ENCODE measurements around the gene NYAP2.

Gene NYAP2

GRCh38 chr2:225379856-225380255, 19.7 kb upstream of the NYAP2 start:
- TF ChIP-seq, protein P1, sequence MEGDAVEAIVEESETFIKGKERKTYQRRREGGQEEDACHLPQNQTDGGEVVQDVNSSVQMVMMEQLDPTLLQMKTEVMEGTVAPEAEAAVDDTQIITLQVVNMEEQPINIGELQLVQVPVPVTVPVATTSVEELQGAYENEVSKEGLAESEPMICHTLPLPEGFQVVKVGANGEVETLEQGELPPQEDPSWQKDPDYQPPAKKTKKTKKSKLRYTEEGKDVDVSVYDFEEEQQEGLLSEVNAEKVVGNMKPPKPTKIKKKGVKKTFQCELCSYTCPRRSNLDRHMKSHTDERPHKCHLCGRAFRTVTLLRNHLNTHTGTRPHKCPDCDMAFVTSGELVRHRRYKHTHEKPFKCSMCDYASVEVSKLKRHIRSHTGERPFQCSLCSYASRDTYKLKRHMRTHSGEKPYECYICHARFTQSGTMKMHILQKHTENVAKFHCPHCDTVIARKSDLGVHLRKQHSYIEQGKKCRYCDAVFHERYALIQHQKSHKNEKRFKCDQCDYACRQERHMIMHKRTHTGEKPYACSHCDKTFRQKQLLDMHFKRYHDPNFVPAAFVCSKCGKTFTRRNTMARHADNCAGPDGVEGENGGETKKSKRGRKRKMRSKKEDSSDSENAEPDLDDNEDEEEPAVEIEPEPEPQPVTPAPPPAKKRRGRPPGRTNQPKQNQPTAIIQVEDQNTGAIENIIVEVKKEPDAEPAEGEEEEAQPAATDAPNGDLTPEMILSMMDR (IDR thresholded peaks at IDR 0.05; ENCODE audit: extremely low read depth, missing control alignments) = no peak
- no peak for DNase-seq (ENCODE audit: low spot score)

GRCh38 chr2:225381609-225382008, 17.9 kb upstream of the NYAP2 start:
- TF ChIP-seq, protein P1 (IDR thresholded peaks at IDR 0.05; ENCODE audit: extremely low read depth, missing control alignments) = no peak
- DNase-seq (ENCODE audit: low spot score) = no peak

- no peak for DNase-seq (ENCODE audit: low spot score)
- TF ChIP-seq, protein P1 (IDR thresholded peaks at IDR 0.05; ENCODE audit: extremely low read depth, missing control alignments) = no peak
These were observed 1.1 kb upstream of the NYAP2 start for GRCh38 chr2:225398372-225398771.

DNA sequence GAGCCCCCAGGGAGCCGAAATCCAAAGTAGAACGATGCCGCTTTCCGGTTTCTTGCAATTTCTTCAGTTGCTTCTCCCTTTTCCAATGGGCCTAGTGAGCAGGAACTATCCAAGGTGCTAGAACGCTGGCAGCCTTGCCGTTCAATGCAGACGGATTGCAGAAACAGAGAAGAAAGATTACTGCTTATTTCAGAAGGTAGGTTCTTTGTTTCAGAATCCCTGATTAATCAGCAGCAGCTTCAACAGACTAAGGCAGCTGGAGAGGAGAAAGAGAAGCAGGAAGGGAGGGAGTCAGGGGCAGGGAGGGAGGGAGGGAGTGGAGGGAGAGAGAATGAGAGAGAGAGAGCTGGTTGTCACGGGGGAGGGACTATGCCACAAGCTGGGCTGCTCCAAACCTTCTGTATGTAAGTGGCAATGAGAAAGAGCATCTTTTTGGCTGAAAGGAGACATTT, 576 bp downstream of the NYAP2 start:
- DNase-seq (ENCODE audit: low spot score) = peak; percentile 3
- TF ChIP-seq, protein P1 (IDR thresholded peaks at IDR 0.05; ENCODE audit: extremely low read depth, missing control alignments) = no peak

DNA sequence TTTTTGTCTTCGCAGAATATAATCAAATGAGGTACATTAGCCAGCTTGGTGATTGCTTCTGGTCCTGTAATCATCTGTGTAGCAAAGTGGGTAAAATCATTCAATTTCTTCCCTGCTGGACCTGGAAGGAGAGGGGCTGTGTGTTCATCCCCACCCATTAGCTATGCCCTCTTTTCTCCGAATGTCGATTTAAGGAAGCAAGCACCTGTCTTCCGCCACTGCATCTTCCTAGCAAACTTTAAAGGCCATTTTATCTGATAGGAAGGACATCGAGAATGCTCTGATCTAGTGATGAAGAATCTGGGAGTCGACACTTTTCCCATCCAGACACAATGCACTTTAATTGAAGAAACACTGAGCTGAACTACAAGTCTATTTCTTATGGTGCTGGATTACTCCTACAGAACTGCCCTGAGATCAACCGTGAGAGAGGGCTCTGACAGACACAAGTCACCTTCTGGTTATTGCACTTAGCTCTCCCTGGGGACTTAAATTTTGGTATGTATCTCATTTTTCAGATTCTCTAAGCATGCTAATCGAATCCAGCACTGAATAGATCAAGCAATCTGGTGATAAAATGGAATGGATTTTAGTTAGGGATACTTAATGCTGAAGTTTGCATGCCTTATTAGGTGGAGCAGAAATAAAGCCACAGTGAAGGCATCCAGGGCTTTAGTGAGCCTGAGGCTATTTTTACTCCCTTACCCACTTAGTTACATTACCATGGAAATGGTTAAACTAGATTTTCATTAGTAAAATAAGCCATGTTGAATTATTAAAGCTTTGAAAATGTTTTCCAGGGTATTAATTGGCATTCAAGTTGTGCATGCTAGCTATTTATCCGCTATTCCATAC, 1.3 kb downstream of the NYAP2 start:
- TF ChIP-seq, protein P1 (IDR thresholded peaks at IDR 0.05; ENCODE audit: extremely low read depth, missing control alignments) = no peak

DNA sequence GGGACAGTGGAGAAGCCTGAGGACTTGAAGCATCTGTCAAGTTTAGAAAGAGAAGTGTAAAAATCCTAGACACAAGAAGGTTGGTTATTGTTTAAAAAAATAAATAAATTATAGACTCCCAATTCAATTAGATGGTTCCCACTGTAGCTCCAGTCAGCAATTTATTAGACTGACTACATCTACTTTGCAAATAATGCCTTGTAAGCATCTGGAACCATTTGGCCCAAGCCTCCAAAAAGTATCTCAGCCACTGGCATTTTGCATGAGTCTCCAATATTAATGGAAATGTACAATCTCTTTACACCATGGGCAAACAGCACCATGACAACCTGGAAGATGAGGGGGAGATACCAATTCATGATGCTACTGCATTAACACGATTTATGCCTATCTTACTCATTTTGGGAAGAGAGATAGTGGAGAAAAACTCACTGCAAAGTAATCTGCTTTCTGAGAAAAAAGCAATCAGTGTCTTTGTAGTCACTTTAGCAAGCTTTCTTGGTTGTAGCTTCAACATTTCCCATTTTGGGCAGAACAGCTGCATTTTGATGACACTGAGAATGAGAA, 2.8 kb downstream of the NYAP2 start:
- no peak for DNase-seq (ENCODE audit: low spot score)
- TF ChIP-seq, protein P1 (IDR thresholded peaks at IDR 0.05; ENCODE audit: extremely low read depth, missing control alignments) = no peak

More for the DNA sequence above, 1.3 kb downstream of the NYAP2 start:
- DNase-seq (ENCODE audit: low spot score) = no peak

GRCh38 chr2:225411452-225411851, 11.9 kb downstream of the NYAP2 start:
- TF ChIP-seq, protein P1 (IDR thresholded peaks at IDR 0.05; ENCODE audit: extremely low read depth, missing control alignments) = no peak
- DNase-seq (ENCODE audit: low spot score) = no peak

All from GM20000 (cell line).